HG03280 (cell line): Measurements from ENCODE around the gene CFP.
"Not testable (repeated sequence)": the region's sequence is repeated elsewhere in the genome, so short reads cannot be mapped to it uniquely, and the experiment has no call there.

Experiments
- ATAC-seq: cut with Tn5 transposase; IDR thresholded peaks from one replicate; pipeline ENCODE4 v1.9.1; 2021; ENCODE audit warnings: mild to moderate bottlenecking, moderate library complexity; ENCODE audit not compliant: unreplicated experiment

CFP gene

GRCh38 chrX:47607091-47607490 is 22.6 kb downstream of the CFP start:
- no peak for ATAC-seq

- no peak for ATAC-seq
Observed at GRCh38 chrX:47605024-47605423, 24.7 kb downstream of the CFP start.

DNA sequence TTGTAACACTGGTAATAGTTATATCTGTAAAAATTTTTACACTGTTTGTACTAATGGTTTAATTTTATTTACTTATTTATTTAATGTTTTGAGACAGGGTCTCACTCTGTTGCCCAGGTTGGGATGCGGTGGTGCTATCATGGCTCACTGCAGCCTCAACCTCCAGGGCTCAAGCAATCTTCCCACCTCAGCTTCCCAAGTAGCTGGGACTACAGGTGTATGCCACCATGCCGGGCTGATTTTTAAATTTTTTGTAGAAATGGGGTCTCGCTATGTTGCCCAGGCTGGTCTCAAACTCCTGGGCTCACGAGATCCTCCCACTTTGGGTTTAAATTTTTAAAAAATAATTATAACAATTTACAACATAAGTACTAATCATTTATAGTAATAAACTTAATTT is 26.6 kb downstream of the CFP start:
- not testable (repeated sequence) for ATAC-seq

DNA sequence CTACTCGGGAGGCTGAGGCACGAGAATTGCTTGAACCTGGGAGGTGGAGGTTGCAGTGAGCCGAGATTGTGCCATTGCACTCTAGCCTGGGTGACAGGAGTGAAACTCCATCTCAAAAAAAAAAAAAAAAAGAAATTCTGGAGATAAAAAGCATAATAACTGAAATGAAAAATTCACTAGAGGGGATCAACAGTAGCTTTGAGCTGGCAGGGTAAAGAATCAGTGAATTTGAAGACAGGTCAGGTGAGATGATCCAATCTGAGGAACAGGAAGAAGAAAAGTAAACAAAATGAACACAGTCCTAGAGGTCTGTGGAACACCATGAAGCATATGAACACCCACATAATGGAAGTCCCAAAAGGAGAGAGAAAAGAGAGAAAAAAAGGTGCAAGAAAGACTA is 32.5 kb downstream of the CFP start:
- no peak for ATAC-seq

DNA sequence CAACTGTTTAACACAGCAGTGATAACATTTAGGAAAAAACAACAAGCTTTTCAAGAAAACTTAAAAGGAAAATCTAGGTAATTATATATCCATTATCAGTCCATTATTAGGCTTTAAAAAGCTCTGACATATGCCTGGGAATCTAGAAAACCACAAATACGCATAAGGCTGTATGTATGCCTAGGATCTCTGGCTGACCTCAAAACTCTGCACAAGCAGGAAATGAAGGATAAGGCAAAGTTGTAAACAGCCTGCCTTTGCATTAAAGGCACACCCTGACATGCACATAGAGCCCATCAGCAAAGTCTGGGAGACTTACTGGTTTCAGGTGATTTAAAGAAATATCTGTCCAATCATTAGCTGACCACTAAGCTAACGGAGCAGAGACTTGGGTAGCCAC is 33.5 kb downstream of the CFP start:
- ATAC-seq = no peak

DNA sequence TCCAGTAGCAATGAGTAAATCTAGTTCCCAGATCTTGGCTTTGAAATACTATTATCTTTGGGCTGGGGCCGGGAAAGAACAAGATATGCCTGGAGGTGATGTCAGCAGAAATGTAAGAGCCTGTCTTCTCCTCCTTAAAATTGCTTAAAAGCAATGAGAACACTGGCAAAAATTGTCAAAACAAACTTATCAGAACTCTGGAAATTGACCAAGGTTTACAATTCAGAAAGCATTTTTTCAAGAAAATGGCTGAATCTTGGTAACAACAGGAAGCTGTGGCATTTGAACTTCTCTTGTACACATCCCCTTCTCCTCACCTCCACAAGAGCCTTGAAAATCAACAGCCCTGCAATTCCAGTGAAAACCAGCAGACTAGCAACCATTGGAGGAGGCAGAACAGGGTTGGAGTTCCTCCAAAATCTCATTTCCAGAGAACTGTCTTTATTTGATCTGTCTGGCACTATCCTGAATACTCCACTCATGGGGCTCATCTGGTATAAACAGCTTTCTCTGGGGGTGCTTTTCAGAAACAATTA is 33.9 kb downstream of the CFP start:
- no peak for ATAC-seq

DNA sequence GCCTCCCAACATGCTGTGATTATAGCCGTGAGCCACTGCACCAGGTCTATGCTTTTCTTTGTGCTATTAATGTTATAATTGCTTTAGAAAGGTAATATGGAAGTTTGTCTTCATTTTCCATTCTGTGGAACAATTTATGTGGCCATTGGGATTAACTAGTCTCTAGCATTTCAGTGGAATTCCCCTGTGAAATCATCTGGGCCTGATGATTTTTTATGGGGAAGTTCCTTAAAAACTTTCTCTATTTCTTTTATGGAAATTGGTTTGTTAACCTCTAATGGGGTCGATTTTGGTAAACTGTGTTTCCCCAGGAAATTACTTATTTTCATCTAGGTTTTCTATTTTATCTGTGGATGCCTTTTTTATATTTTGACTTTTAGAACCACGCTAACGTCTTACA is 36.2 kb downstream of the CFP start:
- ATAC-seq = no peak

- no peak for ATAC-seq
Observed at GRCh38 chrX:47590984-47591383, 38.7 kb downstream of the CFP start.

DNA sequence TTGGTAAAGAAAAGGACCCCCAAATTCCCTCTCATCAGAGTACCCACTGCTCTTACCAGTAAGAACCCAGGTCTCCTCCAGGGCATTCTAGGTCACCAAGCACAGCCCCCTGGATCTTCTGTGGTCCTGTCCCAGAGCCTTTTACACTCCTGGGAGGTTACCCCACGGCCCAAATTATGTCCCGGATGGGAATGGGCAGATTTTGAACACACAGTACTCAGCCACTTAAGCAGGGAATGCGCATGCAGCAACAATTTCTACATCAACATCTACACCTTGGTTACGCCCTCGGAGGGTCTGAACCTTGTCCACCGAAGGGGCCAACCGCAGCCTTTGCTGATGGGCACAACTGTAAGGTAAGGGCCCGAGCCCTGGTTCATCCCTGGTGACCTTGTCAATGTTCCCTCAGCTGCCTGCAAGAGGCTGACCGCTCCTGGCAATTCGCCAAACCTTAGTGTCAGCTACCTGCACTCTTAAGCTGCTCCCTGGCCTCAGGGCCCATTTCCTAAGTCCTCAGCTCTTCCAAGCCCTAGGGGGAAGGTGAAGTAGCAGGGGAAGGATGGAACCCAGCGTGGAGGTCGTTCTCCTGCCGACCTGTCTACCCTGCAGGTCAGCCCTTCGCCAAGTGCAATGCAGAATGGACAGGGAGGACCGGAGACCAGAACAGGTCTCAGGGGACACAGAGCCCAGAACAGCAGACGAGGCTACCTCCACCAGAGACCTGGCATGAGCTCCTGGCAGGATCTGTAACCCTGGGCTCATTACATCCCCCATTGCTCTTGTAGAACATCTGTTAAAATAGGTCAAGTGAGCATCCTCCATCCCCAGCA is 41.6 kb downstream of the CFP start:
- no peak for ATAC-seq

- ATAC-seq = no peak
Observed at GRCh38 chrX:47587091-47587891, 42.4 kb downstream of the CFP start.

DNA sequence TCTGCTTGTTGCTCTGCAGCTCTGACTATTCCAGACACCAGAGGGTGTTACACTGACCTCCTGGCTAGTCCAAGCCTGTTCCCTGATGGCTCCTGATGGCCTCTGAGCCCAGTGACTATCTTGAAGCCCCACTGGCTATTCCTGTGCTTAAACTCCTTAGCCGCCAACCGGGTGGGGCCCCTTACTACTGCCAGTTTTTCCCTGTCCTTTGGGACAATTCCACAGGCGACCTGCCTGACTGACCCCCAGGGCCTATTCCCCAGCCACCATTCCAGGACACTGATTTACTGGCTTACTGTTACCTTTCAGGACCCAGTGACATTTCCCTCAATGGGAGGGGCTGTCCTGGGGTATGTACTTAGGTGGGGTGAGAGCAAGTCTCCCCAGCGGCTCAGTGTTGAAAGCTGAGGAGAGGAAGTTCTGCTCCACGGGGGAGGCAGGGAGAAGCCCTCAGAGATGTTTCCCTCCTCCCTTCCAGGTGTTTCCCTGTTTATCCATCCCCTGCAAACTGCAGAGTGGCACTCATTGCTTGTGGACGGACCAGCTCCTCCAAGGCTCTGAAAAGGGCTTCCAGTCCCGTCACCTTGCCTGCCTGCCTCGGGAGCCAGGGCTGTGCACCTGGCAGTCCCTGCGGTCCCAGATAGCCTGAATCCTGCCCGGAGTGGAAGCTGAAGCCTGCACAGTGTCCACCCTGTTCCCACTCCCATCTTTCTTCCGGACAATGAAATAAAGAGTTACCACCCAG is 43.5 kb downstream of the CFP start:
- no peak for ATAC-seq

- ATAC-seq = no peak
Observed at GRCh38 chrX:47585273-47585672, 44.5 kb downstream of the CFP start.

DNA sequence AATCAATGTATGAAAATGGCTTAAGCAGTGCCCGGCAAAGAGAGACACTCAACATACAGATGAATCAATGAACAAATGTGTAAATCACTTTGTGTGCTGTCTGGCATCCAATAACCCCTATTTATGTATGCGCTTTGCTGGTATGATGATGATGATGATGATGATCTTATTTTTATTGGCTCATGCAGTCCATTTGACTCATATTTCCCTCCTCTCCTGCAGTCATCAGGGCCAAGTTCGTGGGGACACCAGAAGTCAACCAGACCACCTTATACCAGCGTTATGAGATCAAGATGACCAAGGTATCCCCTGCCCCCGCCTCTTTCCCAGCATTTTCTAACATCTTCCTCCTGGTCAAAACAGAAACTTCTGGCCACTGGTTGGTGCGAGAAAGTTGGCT is 45.0 kb downstream of the CFP start:
- no peak for ATAC-seq

- ATAC-seq = no peak
Observed at GRCh38 chrX:47583240-47583861, 46.4 kb downstream of the CFP start.

DNA sequence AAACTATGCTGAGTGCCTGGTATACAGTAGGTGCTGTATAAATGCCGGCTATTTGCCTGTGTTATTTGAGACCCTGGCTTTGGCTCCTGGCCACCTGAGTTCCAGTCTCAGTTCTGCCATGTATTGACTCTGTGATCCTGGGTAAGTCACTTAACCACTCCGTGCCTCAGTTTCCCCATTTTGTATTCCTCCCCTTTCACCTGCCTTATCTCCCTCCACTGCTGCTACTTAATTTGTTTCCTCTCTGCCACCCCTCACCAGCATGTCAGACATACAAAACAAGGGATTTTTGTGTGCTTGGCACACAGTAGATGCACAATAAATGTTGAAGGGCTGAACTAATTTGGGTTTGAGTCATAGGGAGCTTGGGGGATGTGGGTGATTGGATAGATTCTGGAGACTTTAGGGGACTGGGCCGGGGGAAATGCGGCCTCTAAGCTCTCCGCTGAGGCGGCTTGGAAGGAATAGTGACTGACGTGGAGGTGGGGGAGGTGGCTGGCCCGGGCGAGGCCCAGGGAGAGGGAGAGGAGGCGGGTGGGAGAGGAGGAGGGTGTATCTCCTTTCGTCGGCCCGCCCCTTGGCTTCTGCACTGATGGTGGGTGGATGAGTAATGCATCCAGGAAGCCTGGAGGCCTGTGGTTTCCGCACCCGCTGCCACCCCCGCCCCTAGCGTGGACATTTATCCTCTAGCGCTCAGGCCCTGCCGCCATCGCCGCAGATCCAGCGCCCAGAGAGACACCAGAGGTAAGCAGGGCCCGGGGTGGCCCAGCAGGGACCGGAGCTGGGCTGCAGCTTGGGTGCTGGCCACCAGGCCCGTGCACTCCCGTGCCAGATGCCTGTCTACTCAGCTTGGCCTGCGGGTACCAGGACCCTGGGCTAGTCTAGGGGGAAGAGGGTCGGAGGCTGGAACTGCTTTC is 47.7 kb downstream of the CFP start, which contains the start of gene TIMP1:
TSS of gene TIMP1 (plus strand) at position 706 of the 917 bp plus-strand sequence. CDS start 980 bp downstream, outside the sequence.
- peak; percentile 73 for ATAC-seq

DNA sequence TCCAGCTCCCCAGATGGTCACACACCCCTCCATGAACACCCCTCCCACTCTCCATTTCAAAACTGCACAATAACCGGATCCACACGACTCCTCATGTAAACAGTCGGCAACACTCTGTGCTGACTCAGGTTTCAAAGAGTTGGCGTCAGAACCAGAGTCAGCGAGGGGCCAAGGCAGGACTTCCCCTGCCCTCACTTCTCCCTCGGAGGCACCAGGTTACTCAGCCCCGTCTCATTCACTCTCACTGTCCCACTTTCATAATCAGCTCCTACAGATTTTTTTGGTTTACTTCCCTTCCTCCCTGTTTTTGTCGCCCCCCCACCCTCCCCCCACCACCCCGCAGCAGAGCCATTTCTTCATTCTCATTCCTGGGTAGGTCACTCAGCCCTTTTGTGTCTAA is 50.2 kb downstream of the CFP start:
- ATAC-seq = no peak

- no peak for ATAC-seq
Observed at GRCh38 chrX:47578692-47579091, 51.0 kb downstream of the CFP start.

GRCh38 chrX:47577901-47578300 is 51.8 kb downstream of the CFP start:
- ATAC-seq = no peak

GRCh38 chrX:47577424-47577823 is 52.3 kb downstream of the CFP start:
- no peak for ATAC-seq
